ENCODE data around the gene MEN1. TPM values are rescaled to one million over a fixed set of nuclear protein-coding genes. Genes with fewer than 3 reads are reported as not detected.

The MEN1 gene
- total RNA-seq, 1 donor from 2014 or later = 61.5 TPM

DNA sequence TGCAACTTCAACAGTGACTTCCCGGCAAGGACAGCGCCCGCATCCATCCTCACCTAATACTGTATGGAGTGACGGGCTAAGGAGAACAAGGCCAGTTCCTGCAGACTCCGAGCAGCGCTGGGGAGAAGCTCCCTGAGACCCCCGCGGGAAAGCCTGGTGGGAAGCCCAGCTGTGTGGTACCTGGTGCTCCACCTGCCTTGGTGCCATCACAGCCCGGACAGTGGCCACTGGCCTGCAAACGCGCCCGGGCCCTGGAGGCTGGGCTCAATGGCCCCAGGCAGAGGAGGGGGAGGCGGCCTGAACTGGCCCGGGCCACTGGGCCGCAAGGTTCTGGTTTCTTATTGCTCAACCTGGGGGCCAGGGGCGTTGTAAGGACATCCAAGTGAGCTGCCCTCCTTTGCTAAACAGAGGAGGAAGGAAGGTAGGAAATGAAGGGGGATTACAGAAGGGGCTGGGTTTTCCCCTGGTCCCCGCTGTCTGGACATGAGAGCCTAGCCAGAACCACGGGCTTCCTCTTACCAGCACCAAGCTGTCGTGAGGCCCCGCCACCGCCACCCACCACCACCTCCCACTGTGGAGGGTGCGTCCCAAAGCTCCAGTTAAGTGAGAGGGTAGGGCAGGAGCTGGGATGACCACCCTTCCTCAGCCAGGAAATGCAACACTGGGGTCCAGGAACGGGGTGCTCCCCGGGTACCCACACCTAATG is 42.6 kb upstream of the MEN1 start:
- TF ChIP-seq, protein P1, sequence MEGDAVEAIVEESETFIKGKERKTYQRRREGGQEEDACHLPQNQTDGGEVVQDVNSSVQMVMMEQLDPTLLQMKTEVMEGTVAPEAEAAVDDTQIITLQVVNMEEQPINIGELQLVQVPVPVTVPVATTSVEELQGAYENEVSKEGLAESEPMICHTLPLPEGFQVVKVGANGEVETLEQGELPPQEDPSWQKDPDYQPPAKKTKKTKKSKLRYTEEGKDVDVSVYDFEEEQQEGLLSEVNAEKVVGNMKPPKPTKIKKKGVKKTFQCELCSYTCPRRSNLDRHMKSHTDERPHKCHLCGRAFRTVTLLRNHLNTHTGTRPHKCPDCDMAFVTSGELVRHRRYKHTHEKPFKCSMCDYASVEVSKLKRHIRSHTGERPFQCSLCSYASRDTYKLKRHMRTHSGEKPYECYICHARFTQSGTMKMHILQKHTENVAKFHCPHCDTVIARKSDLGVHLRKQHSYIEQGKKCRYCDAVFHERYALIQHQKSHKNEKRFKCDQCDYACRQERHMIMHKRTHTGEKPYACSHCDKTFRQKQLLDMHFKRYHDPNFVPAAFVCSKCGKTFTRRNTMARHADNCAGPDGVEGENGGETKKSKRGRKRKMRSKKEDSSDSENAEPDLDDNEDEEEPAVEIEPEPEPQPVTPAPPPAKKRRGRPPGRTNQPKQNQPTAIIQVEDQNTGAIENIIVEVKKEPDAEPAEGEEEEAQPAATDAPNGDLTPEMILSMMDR (IDR thresholded peaks at IDR 0.05; ENCODE audit: unreplicated experiment) = no peak
- Mint-ChIP-seq H3K36me3 (ENCODE audit: insufficient read depth) (peaks cover 8% of the 10 kb centered on the region), H3K27me3 (no peaks in the 10 kb centered on the region), H3K27ac (no peak overlapping the region), H3K4me3 (ENCODE audit: low read depth) (no peak overlapping the region), H3K9me3 (ENCODE audit: low read depth) (no peaks in the 10 kb centered on the region), H3K4me1 (ENCODE audit: low read depth) (no peaks in the 10 kb centered on the region)
- DNase-seq (ENCODE audit: low spot score, unreplicated experiment) = no peak

DNA sequence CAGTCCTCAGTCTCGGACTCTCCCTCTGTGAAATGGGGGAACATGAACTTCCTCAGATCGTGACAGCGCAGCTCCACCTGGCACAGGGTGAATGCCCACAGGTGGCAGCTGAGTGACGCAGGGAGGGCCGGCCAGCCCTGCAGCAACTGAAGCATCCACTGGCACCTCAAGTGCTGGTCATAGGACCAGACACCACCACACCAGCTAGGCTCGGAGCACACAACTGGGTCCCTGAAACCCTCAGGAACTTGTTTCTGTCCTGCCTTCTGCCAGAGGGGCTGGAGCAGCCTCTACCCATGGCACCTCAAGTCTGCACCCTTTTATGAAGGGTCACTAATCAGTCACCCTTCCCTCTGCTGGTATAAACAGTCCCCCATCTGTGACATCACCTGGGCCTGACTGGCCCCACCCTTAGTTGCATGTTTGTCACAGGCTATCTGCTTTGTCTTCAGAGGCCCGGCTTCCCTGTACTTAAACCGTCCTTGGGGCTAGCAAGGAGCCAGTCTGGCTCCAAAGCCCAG is 41.5 kb upstream of the MEN1 start:
- Mint-ChIP-seq H3K4me3 (ENCODE audit: low read depth) (no peak overlapping the region), H3K27ac (peak overlapping the region; percentile 70), H3K27me3 (no peaks in the 10 kb centered on the region), H3K9me3 (ENCODE audit: low read depth) (no peaks in the 10 kb centered on the region), H3K36me3 (ENCODE audit: insufficient read depth) (peaks cover 8% of the 10 kb centered on the region), H3K4me1 (ENCODE audit: low read depth) (no peaks in the 10 kb centered on the region)
- DNase-seq (ENCODE audit: low spot score, unreplicated experiment) = no peak
- TF ChIP-seq, protein P1 (IDR thresholded peaks at IDR 0.05; ENCODE audit: unreplicated experiment) = no peak

DNA sequence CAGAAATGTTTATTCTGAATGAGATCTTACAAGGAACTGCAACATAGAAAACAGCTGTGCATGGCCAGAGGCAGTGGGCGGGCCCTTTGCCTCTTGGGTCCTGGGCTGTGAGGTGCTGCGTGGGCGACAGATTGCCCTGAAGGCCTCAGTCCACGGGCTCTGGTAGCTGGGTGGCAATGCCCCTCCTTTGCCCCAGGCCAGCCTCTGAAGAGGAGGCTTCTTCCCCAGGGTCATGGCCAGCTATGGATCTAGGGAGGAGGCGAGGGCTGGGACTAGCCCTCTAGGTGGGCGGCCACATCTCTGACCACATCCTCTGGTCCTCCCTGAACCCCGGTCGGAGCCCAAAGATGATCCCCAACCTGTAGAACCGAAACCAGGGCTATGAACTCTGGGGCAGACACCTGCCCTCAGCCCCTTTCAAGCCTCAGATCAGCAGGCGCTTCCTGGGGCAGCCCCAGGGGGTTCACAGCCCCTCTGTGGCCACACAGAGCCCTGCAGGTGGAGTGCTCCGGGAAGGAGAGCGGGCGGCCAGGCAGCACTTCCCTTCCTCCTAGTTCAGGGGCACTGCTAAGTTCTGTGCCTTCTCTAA is 40.7 kb upstream of the MEN1 start:
- H3K4me3 Mint-ChIP-seq (ENCODE audit: low read depth) = no peak overlapping the region
- H3K9me3 Mint-ChIP-seq (ENCODE audit: low read depth) = no peaks in the 10 kb centered on the region
- peaks cover 8% of the 10 kb centered on the region for H3K36me3 Mint-ChIP-seq (ENCODE audit: insufficient read depth)
- H3K27me3 Mint-ChIP-seq = no peaks in the 10 kb centered on the region
- no peak overlapping the region for H3K27ac Mint-ChIP-seq
- TF ChIP-seq, protein P1 (IDR thresholded peaks at IDR 0.05; ENCODE audit: unreplicated experiment) = no peak
- DNase-seq (ENCODE audit: low spot score, unreplicated experiment) = no peak
- H3K4me1 Mint-ChIP-seq (ENCODE audit: low read depth) = no peaks in the 10 kb centered on the region

DNA sequence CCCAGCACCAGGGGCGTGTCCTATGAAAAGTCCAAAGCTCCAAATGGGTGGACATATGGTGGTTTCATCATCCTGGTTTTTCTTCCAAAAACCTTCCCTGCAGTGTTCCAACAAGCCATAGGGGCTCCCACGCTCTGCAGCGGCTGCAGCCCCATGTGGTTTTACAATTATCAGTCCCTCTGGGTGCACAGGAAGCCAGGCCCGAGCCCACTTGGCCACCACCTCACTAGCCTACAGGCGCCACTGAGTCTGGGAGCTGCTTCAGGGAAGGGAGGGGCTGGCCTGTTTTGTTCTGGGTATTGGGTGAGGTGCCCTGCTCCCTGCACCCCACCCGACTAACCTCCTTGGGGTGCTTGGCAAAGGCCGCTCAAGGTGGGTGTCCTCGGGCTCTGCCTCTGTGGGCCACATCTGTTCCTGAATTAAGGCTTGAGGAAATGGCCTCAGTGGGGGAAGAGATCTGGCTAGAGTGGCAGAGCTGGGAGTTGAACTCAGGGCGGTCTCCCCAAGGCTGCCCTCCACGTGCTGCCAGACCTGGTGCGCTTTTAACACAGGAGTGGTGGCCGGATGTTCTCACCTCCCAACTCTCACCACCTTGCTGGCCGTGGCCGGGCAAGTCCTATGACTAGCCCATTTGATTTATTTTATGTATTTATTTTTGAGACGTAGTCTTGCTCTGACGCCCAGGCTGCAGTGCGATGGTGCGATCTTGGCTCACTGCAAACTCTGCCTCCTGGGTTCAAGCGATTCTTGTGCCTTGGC is 39.4 kb upstream of the MEN1 start:
- peaks cover 3% of the 10 kb centered on the region for H3K36me3 Mint-ChIP-seq (ENCODE audit: insufficient read depth)
- no peaks in the 10 kb centered on the region for H3K27me3 Mint-ChIP-seq
- H3K9me3 Mint-ChIP-seq (ENCODE audit: low read depth) = no peaks in the 10 kb centered on the region
- H3K4me3 Mint-ChIP-seq (ENCODE audit: low read depth) = no peak overlapping the region
- TF ChIP-seq, protein P1 (IDR thresholded peaks at IDR 0.05; ENCODE audit: unreplicated experiment) = no peak
- no peak for DNase-seq (ENCODE audit: low spot score, unreplicated experiment)
- H3K4me1 Mint-ChIP-seq (ENCODE audit: low read depth) = no peaks in the 10 kb centered on the region
- no peak overlapping the region for H3K27ac Mint-ChIP-seq

DNA sequence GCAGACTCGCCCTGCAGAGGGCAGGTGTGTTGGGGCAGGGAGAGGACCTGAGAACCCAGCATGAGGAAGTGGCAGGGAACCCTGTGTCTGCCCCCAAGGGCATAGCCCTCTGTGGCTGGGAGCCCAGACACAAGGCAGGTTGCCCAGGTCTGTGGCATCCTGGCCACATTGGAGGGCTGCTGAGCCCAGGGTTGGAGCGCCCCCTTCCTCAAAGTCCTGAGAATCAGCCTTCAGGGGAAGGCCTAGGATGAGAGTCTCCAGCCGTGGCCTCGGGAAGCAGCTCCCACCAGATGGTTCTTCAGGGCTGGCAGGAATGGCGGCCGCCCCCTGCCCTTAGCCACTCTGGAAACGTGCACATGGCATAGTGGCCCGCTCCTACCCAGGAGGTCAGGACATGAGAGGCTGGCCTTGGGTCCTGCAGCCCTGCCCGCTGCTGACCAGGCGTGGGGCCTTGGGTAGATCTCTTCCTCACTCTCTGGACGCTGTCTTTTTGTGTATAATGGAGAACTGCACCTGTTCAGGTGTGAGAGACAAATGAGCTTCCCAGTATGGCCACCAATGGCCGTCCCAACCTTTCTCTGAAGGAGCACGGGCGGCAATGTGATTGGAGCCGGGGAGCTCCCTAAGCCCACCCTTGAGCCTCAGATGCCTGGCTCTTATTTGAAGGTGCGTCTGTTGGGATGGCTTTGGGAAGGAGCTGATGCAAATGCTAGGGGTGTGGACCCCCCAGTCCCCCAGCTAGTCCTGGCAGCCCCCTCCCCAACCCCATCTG is 38.7 kb upstream of the MEN1 start:
- peaks cover under 1% of the 10 kb centered on the region for H3K4me1 Mint-ChIP-seq (ENCODE audit: low read depth)
- H3K36me3 Mint-ChIP-seq (ENCODE audit: insufficient read depth) = no peaks in the 10 kb centered on the region
- no peaks in the 10 kb centered on the region for H3K27me3 Mint-ChIP-seq
- no peak overlapping the region for H3K27ac Mint-ChIP-seq
- TF ChIP-seq, protein P1 (IDR thresholded peaks at IDR 0.05; ENCODE audit: unreplicated experiment) = no peak
- DNase-seq (ENCODE audit: low spot score, unreplicated experiment) = no peak
- H3K9me3 Mint-ChIP-seq (ENCODE audit: low read depth) = no peaks in the 10 kb centered on the region
- H3K4me3 Mint-ChIP-seq (ENCODE audit: low read depth) = no peak overlapping the region
